A375 (cell line): ENCODE data around the gene PGM2L1. TPM values are rescaled to one million over a fixed set of nuclear protein-coding genes. Genes with fewer than 3 reads are reported as not detected.

Source experiments
- small RNA-seq: library from RNA; depleted of rRNA; stranded (forward); fragments of <200 nt; gene quantifications from one replicate; pipeline ENCODE3, GENCODE V24; 2014
- total RNA-seq: library from RNA; depleted of rRNA; stranded (reverse); fragments of >200 nt; shearing (Covaris generic); gene quantifications from 2 replicates; pipeline ENCODE4 v1.2.3, GENCODE V29; 2014; rRNA removed

Gene PGM2L1
- 0.19 and 0.49 TPM in 2 replicates for total RNA-seq

DNA sequence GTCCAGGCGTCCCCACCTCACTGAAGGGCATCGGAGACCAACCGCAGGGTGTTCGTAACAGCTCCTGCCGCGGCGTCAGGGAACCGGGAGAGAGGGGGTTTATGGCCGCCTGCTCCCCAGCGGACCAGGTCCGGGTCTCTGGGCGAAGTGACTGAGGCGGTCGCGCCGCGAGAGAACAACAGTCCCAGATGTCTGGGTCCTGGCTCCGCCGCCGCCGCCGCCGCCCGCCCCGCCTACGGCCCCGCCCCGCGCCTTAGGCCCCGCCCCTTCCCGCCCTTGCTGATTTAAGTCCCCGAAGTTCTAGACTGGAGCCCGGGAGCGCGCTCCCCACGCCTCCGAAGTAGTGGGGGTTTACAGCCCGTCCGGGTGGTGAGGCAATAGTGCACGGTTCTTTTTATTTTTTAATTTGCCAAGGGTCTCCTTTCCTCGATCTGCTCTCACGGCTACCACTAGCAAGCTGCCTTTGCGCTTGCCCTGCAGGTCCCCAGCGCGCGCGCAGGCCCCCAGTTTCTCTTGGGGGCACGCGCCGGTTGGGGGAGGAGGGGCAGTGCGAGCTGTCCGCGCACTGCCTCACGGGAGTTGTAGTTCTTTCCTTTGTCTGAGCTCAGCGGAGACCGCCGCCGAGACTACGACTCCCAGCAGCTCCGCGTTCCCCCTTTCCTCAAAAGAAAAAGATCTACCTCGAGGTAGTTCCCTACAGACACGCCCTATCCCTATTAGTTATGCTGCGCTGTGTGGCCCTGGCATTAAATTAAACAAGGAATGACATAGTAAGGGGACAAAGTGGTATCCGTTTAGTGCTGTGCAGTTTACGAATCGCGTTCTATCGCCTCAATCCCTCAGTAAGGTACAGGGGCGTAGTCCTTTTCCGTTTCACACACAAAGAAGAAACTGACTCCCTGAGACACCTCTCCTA, at the start of gene PGM2L1:
Gene PGM2L1, minus strand, starts transcription at position 190 of the 916 bp plus-strand sequence. CDS start 272 bp downstream, outside the sequence.

DNA sequence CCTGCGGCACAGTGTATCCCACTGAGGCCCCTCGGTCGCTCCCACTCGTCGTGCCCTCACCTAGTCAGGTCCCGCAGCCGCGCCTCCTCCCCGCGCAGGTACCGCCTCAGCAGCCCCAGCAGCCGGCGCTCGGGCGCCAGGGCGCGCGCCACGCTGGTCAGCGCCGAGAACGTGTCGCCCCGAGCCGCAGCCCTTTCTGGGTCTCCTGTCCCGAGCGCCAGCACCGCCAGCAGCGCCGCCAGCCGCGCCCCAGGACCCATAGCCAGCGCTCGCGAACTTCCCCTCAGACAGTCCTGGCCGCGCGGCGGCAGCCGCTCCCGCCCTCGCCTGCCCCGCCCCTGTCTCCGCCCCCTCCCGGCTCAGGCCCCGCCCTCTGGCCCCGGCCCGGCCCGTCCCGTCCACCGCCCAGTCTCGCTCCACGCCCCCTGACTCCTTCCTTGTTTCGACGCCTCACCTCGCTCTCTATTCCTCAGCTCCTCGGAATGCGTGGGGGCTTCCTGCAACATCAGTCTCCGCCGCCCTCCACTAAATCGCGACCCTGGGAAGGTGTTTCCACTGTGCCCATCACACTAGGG, 86.8 kb downstream of the PGM2L1 start, which contains the start of gene P4HA3:
Gene P4HA3, minus strand, starts transcription at position 289 of the 575 bp plus-strand sequence. Its CDS starts 29 bp downstream, at position 260.

Small RNA genes within 50 kb of the gene (small RNA-seq; reads per million reads assigned to genes)
- not detected for gene MIR548AL

Other genes starting within 250 kb of the PGM2L1 start
- gene C2CD3, start 227.4 kb downstream of the PGM2L1 start, total RNA-seq: 15.8 and 20.4 TPM in 2 replicates
- gene PPME1, start 227.1 kb downstream of the PGM2L1 start, total RNA-seq: 35.9 and 38.1 TPM in 2 replicates
- gene P4HA3, start 86.8 kb downstream of the PGM2L1 start, total RNA-seq: 0.42 and 0.60 TPM in 2 replicates
- 0.04 and 0.08 TPM in 2 replicates for gene KCNE3, start 69.1 kb upstream of the PGM2L1 start, total RNA-seq
- 6.6 and 7.7 TPM in 2 replicates for gene LIPT2, start 95.3 kb upstream of the PGM2L1 start, total RNA-seq
- gene POLD3, start 194.1 kb upstream of the PGM2L1 start, total RNA-seq: 23.8 and 36.3 TPM in 2 replicates